ENCODE measurements around the gene FOXRED2.
A peak's percentile ranks its signal among the peaks of the same experiment; 100 is the strongest.

FOXRED2 gene

GRCh38 chr22:36514766-36515165, 7.9 kb upstream of the FOXRED2 start:
- no peak for DNase-seq (ENCODE audit: low read depth)

- DNase-seq (ENCODE audit: low read depth): no peak
Observed at GRCh38 chr22:36512991-36513390, 6.2 kb upstream of the FOXRED2 start.

GRCh38 chr22:36512333-36512732, 5.5 kb upstream of the FOXRED2 start:
- DNase-seq (ENCODE audit: low read depth): no peak

- DNase-seq (ENCODE audit: low read depth): no peak
Observed at GRCh38 chr22:36510966-36511881, 4.4 kb upstream of the FOXRED2 start.

- no peak for DNase-seq (ENCODE audit: low read depth)
Observed at GRCh38 chr22:36510384-36510783, 3.5 kb upstream of the FOXRED2 start.

GRCh38 chr22:36507518-36508010, 724 bp upstream of the FOXRED2 start:
- DNase-seq (ENCODE audit: low read depth): no peak

GRCh38 chr22:36505998-36506635, 723 bp downstream of the FOXRED2 start:
- DNase-seq (ENCODE audit: low read depth): no peak

GRCh38 chr22:36497910-36498665, 8.8 kb downstream of the FOXRED2 start:
- DNase-seq (ENCODE audit: low read depth): no peak

GRCh38 chr22:36493690-36494110, 13.1 kb downstream of the FOXRED2 start:
- no peak for DNase-seq (ENCODE audit: low read depth)

- no peak for DNase-seq (ENCODE audit: low read depth)
Observed at GRCh38 chr22:36492109-36492508, 14.7 kb downstream of the FOXRED2 start.

- no peak for DNase-seq (ENCODE audit: low read depth)
Observed at GRCh38 chr22:36491155-36491554, 15.7 kb downstream of the FOXRED2 start.

- peak; percentile 19 for DNase-seq (ENCODE audit: low read depth)
Observed at GRCh38 chr22:36486619-36487384, 20.0 kb downstream of the FOXRED2 start.

- DNase-seq (ENCODE audit: low read depth): peak; percentile 95
Observed at GRCh38 chr22:36481393-36482168, 25.3 kb downstream of the FOXRED2 start, which contains the start of gene TXN2. TXN2 (minus strand) TSS chr22:36481640; CDS start chr22:36480837, 803 bp downstream.

GRCh38 chr22:36480941-36481392, 25.9 kb downstream of the FOXRED2 start:
- no peak for DNase-seq (ENCODE audit: low read depth)

- DNase-seq (ENCODE audit: low read depth): no peak
Observed at GRCh38 chr22:36478966-36479365, 27.9 kb downstream of the FOXRED2 start.

- DNase-seq (ENCODE audit: low read depth): no peak
Observed at GRCh38 chr22:36475341-36475740, 31.5 kb downstream of the FOXRED2 start.

- DNase-seq (ENCODE audit: low read depth): no peak
Observed at GRCh38 chr22:36472689-36473088, 34.2 kb downstream of the FOXRED2 start.

- DNase-seq (ENCODE audit: low read depth): no peak
Observed at GRCh38 chr22:36471341-36471821, 35.5 kb downstream of the FOXRED2 start.

GRCh38 chr22:36470994-36471331, 35.9 kb downstream of the FOXRED2 start:
- no peak for DNase-seq (ENCODE audit: low read depth)

GRCh38 chr22:36470162-36470993, 36.5 kb downstream of the FOXRED2 start:
- peak; percentile 68 for DNase-seq (ENCODE audit: low read depth)

Measured in T-helper 22 cell (primary cell).